Kidney tubule cell (primary cell): ENCODE data around the gene STK32B.

Experiments
- DNase-seq: peaks from one replicate; pipeline ENCODE4 v3.0.0-alpha.2; 2018; ENCODE audit warnings: low spot score

Gene STK32B

DNA sequence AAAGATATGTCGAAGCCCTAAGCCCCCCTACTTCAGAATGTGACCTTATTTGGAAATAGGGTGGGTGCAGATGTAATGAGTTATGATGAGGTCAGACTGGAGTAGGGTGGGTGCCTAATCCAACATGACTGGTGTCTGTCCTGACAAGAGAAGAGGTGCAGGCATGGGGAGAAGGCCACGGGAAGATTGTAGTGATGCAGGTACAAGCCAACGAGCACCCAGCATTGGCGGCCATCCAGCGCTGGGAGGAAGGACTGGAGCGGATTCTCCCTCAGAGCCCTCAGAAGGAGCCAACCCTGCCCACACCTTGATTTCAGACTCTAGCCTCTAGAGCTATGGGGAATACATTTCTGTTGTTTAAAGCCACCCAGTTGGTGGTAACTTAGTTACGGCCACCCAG is 419.9 kb downstream of the STK32B start:
- no peak for DNase-seq

DNA sequence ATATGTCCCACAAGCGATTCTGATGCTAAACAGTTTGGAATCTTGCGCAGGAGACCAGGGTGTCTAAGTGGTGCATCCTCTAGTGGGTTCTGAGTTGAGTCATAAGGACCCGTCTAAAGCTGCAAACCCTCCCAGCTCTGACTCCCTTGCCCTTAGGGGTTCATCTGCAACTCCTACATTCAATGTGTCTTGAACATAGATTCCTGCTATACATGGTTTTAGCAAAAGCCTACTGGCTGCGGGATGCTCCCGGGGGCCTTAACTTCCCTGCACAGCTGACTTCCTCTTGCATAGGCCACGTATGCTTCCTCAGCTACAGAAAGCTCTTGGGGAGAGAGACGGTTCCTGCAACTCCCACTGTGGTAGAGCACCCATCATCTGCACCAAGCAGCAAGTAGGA is 420.4 kb downstream of the STK32B start:
- no peak for DNase-seq

DNA sequence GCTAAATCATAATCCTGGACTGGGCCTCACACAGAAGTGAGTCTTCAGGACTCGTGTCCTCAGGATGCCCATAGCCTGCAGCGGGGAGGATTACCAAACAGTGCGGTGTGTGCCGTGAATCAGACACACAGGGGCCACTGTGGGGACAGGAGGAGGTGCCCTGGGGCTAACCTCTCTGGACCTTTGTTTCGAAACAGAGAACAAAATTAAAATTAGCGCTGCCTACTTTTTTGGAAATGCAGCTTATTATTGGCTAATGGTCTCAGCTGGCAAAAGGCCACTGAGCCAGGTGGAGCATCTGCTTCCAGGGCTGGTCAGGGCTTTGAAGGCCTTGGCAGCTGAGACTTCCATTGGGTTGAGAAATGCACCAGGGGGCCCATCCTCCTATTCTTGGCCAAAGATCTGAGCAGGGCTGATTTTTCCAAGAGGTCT is 420.9 kb downstream of the STK32B start:
- DNase-seq = no peak

DNA sequence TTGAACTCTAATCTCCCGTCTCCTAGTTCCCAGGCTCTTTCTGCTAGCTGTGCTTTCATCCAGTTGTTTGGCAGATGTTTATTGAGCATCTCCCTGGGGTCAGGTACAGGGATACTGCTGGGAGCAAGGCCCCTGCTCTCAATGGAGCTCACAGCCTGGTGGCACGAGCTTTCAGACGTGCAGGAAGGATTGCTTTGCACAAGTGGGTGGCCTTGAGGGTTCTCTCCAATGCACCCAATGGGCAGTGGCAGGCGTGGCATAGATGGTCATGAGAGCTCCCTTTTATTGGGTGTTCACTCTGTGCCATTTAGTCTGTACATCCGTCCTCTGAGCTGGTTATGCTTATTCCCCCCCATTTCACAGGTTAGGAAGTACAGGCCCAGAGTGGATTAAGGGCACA is 421.8 kb downstream of the STK32B start:
- DNase-seq = no peak

DNA sequence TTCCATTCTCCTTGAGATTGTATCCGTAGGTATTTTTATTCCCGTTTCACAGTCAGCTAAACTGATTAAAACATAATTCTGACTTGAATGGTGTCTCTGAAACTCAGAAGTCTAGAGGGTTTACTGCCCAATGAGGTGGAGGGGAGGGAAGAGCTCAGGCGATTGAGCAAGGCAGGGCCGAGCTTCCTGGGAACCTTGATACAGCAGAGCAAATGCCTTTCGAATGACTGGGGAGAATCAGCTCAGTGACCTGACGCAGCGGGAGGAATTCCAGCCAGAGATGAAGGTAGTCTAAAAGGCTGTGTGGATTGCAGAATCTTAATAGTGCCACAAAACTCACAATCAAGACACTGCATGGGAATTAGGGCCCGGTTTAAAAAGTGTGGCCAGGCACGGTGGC is 423.5 kb downstream of the STK32B start:
- DNase-seq = peak; percentile 62

DNA sequence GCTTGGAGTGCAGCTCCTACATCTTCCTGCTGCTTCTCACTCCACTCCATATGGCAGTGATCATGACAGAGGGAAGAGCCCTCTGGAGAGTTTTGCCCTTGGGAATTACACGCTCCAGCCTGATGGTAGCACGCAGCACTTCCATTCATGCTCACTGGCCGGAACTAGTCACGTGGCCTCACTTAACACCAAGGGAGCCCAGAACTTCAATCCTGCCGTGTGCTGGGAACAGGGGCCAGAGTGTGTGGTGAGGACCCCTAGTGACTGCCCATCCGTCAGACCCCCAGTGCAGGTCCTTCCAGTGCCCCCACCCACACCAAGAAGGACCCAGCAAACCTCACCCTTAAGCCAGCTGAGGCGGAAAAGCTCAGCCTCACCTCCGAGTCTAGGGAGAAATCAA is 426.3 kb downstream of the STK32B start:
- no peak for DNase-seq

DNA sequence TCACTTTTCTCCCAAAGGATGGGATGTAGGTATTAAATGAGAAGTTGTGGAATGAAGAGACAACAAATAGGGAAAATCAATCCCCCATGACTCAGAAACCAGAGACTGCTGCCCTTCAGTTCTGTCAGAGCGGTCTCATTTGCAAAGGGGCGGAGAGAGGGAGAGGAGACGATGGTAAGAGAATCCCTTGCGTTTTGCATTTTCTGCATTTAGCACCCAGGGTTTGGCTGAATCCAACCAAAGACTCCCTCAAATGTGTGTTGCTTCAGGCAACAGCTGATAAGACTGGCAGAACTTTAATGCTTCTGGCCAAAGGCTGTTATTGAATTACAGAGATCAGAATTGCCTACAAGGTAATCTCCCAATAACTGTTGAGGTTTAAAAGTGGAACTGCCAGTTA is 426.9 kb downstream of the STK32B start:
- no peak for DNase-seq

DNA sequence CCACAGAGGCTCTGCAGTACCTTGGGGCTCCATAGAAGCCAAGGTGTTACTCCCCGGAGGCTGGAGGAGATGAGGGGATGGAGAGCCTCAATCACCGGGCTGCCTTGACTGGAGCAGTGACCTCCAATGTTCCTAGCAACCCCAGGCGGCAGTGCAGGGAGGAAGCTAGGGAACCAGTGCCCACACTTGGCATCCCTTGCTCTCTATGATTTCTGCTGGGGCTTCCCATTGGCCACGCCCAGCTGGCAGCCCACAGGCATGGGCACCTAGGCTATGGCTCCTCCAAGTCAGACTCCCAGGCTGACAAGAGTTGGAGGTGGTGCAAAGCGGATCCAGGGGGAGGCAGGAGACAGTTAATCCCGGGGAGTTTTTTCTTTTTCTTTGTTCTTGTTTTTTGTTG is 427.4 kb downstream of the STK32B start:
- DNase-seq = no peak

DNA sequence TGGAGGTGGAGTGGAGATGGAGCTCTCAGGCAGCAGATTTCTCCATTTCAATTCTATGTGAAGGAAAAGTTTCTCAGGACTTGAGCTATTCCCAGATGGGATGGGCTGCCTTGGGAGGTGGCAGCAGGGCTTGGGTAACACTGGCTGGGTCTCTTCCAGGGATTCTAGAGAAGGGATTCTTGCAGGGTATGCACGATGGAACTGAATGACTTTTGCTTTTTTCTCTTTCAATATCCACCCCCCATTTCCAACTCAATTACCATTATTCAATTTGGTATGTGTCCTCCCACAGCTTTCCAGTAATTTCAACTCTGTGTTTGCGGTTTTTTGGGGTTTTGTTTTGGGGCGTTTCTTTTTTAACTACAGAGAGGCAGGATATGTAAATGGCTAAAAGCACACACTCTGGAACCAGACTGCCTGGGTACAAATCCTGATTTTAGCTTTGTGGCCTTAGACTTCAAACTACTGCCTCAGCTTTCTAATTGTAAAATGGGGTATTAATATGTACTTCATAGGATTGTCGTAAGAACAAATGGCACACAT is 428.3 kb downstream of the STK32B start:
- DNase-seq = no peak

DNA sequence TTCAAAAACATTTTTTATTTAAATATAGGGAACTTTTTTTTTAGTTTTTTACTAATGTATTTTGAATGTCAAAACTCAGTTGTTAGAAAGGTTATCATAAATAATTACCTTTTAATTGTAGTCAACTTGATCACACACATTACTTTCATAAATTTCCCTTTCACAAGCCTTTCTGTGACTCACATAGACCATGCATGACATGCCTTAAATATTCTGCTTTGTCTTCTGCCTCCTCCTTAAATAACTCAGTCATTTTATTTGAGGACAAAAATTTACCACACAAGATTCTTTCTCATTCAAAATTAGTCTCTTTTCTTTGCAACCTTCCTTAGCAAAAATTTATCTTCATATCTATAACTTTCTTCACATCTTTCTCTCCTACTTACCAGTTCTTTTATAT is 437.1 kb downstream of the STK32B start:
- no peak for DNase-seq

DNA sequence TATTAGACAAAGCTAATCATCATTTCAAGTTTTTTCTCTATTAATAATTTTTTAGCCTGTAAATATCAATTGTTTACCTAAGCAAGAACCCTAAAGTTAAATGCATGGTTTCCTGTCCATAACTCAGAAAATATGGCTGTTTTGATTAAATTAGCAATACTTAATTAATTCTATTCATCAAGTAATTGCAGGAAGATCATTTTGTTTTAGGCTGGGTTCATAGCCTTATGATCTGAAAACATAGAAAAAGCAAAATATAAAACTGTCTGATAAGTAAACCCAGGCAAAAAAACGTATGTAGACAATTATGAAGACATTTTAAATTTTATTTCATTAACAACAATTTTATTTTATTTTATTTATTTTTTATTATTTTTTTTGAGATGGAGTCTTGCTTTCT is 438.0 kb downstream of the STK32B start:
- no peak for DNase-seq

DNA sequence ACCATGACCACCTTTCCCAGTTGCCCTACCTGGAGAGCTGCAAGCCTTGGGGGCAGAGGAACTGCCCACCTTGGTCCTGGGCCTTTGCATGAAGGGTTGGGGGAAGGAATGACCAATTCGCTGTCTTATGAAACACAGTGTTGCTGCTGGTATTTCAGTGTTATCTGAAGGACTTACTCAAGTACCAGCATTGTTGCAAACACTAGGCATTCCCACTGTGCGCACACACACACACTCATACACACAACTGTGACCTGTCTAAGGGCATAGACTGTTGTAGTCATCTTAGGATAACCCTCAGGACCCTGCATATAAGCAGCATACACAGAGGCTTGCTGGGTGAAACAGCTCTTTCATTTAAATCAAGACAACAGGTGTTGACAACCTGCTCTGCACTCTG is 446.2 kb downstream of the STK32B start:
- no peak for DNase-seq

DNA sequence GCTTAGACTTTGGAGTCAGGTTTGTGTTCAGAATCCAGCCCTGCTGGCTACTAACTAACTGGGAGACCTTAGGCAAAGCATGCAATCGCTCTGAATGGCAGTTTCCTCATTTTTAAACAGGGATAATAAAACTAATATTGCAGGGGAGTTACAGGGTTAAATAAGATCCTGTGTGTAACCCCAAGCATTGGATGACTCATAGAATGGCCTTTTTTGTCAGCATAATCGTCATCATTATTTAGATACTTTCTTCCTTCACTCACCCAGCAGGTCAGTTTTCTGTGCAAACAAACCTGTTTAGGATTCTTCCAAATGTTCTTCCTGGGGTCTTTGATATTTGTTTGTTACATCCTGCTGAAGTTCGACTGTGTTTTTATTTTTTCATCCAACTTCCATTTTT is 448.9 kb downstream of the STK32B start:
- peak; percentile 28 for DNase-seq

DNA sequence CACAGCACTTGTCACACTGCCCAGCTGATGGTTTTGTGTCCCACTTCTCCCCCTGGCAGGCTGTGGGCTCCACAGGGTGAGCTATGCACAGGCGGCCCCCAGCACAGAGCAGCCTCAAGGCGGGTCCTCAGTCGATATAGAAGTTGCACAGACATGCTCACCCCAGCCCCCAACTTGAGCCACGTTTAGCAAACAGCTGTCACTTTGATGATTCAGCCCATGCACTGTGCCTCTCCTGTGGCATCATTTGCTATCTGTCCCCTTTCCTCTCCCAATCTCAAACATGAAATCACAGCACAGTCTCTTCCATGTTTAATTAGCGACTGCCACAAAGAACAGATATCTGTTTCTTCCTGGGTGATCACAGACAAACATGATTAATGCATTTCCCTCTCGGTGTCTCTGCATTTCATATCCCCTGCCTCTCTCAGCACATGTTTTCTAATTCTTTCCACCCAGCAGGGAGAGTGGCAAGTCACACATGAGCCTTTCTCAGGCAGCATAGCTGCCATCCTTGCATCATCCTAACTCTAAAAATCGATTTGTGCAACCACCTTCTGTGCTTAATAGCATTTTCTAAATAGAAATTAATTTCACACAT is 452.2 kb downstream of the STK32B start:
- DNase-seq = no peak

DNA sequence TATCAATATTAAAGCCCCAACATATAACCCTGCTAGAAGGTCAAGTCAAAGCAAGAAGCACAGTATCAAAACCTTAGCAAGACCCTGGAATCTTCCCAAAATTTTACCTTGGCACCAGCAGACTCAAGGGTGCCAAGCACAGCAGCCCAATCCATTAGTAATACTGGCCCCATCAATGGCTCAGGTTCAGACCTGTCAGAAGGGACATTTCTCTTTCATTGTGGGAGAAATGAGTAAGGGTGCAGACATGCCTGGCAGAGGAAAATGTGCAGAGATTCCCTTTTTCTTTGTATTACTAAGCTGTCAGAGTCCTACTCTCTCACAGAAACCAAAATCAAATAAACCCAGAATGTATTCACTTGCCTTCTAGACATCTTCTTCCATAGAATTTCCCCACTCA is 453.2 kb downstream of the STK32B start:
- no peak for DNase-seq

DNA sequence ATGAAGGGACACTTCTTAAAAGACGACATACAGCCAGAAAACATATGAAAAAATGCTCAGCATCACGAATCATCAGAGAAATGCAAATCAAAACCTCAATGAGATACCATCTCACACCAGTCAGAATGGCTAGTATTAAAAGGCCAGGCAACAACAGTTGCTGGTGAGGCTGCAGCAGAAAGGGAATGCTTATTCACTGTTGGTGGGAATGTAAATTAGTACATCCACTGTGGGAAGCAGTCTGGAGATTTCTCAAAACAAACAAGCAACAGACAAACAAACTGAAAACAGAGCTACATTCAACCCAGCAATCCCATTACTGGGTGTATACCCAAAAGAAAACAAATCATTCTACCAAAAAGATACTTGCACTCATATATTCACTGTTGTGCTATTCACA is 459.2 kb downstream of the STK32B start:
- DNase-seq = no peak

DNA sequence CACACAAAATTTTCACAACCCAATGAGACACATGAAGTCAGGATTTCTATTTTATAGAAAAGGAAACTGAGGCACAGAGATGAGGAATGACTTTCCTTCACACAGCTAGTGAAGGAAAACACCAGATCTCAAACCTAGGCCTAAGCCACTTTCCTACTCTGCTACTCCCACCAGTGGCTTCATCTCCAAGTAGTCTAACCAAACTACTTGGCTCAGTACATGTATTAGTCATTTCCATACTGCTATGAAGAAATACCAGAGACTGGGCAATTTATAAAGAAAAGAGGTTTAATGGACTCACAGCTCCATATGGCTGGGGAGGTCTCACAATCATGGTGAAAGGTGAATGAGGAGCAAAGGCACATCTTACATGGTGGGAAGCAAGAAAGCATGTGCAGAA is 460.5 kb downstream of the STK32B start:
- no peak for DNase-seq

DNA sequence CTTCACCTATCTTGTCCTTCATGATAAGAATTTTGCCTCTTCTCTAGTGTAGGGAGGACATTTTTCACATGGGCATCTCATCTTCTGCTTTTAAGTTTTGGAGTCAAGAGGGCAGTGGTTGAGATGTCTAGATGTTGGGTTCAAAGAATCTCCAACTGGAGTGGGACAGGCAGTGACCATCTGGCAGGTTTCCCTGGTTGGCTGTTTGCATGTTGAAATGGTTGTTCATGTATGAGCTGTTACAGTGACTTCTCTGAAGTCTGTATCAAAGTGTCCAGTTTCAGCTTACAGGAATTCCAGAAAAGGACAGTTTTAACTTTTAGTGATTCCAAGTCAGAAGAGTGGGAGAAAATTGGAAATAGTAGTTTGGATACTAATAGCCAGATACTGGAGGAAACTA is 464.4 kb downstream of the STK32B start:
- DNase-seq = no peak

DNA sequence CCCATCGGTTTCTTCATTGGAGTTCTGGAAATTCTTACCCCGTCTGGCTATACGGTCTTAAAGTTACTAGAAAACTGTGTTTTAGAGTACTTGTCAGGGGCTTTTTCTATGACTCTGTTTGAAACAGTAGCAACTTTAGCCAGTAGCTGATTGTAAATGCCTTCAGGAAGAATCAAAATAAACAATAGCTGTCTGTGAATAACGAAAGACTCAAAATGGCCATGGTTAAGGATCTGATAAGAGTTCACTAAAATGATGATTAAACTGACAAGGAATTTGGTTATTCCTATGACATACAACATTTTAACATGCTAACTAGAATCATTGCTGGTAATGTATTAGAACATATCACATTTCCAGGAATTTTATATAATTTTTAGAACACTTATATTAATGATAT is 466.1 kb downstream of the STK32B start:
- DNase-seq = no peak

DNA sequence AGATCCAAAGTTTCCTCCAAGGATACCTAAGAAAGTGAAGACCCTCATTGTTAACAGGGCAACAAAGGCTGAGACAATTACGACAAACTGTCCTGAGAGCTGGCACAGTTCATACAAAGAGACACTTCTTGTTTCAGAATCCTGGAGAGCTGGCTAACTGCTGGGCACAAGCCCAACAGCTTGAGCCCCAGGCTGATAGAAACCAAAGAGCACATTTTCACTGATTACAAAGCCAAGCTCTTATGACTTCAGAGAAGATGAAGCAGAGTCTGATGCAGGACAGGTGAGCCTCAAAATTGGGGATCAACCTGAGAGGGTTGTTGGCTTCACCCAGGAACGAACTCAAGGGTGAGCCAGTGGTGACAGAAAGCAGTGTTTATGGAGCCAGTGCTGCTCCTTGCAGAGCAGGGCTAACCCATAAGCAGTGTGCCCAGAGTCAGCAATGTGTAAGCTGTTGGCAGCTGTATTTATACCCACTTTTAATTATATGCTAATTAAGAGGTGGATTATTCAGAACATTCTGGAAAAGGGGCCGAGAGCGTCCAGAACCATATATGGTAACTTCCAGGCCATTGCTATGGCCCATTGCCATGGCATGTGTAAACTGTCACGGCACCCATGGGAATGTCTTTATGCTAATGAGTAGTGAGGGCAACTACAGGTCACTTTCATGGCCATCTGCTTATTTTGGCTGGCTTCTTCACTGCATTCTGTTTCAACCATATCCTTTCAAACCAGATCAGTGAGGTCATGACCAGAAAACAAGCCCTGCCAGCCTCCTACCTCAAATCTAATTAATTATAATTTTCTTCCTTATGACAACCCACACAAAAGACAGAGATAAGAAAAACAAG is 473.4 kb downstream of the STK32B start:
- peak; percentile 58 for DNase-seq

DNA sequence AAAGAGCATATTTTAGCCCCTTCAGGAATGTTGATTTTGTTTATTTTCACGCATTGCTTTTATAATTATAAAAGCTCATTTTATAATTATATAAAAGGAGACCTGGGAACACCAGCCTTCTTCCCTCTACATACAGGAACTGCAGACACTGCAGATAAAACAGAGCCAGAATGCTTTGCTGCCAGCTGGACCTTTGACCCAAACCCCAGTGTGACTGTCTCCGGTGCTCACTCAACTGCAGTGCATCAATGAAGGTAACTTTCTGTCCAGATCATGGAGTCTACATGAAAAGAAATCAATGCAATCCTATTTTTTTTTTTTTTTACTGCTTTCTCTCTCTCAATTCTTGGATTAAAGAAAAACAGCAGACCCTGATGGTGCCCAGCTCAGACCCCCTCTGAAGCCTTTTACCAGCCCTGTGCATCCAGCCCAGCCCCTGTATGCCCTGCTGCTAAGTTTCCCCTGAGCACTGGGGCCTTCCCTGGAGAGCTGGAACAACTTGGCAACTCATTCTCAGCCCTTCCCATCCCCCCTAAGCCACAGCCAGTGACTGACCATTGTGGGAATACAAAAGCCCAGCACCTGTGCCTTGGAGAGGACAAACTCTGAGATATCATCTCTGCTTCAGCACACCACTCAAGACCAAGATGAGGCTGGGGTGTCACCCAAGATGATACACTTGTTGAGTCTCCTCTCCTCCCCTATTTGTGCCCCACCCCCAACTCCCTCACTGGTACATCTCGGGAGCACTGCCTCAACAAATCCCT is 475.0 kb downstream of the STK32B start:
- DNase-seq = no peak

DNA sequence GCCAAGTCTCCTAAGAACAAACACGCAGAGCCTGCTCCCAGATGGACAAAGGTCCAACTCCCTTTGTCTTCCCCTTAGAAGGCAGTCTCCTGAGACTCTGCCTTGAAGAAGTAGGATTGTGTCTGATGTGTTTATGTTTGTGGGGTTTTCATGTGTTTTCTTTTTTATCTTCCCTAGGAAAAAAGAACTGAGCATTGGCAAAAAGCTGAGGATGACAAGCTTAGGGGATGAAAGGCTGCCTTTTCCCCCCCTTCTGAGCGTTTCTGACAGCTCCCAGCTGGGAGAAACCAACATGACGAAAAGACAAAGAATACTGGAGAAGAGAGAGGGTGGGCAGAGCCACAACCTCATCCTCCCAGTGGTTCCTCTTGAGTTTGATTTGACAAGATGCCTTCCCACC is 475.9 kb downstream of the STK32B start:
- no peak for DNase-seq

DNA sequence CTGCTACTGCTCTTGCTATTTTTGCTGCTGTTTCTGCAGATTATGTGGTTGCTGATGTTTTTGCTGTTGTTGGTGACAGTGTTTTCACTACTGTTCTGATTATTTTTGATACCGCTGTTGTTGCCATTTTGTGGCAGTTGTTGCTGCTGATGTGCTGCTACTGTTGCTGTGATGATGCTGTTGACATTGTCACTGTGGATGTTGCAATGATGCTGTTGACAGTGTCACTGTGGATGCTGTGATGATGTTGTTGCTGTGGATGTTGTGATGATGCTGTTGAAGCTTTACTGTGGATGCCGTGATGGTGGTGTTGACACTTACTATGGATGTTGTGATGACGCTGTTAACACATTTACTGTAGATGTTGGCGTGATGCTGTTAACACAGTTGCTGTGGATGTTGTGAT is 476.8 kb downstream of the STK32B start:
- DNase-seq = no peak
